Chondrocyte (in vitro differentiated cells): Measurements from ENCODE around the gene AGO4. TPM values are rescaled to one million over a fixed set of nuclear protein-coding genes. Genes with fewer than 3 reads are reported as not detected.
"Not testable (repeated sequence)": the region's sequence is repeated elsewhere in the genome, so short reads cannot be mapped to it uniquely, and the experiment has no call there.

ENCODE experiments used
- DNase-seq: peaks from one replicate; pipeline ENCODE4 v3.0.0; 2021; ENCODE audit warnings: mixed read lengths, low spot score
- H3K27ac Mint-ChIP-seq: one replicate; pipeline ENCODE4 v1.8.0; 2021; ENCODE audit warnings: mild to moderate bottlenecking, moderate library complexity, mixed read lengths; ENCODE audit not compliant: unreplicated experiment
- H3K27me3 Mint-ChIP-seq: 2 replicates; pipeline ENCODE4 v1.8.0; 2021; ENCODE audit warnings: low read depth, mixed read lengths
- H3K36me3 Mint-ChIP-seq: 2 replicates; pipeline ENCODE4 v1.8.0; 2021; ENCODE audit warnings: low read depth, mixed read lengths
- H3K4me1 Mint-ChIP-seq: 2 replicates; pipeline ENCODE4 v1.8.0; 2021; ENCODE audit warnings: low read depth, mild to moderate bottlenecking, mixed read lengths
- H3K4me3 Mint-ChIP-seq: one replicate; pipeline ENCODE4 v1.8.0; 2021; ENCODE audit warnings: mild to moderate bottlenecking, moderate library complexity, mixed read lengths; ENCODE audit not compliant: unreplicated experiment
- H3K9me3 Mint-ChIP-seq: 2 replicates; pipeline ENCODE4 v1.8.0; 2021; ENCODE audit warnings: low read depth, mixed read lengths
- total RNA-seq: library from RNA; stranded (reverse); gene quantifications from 3 replicates; pipeline ENCODE4 v1.2.1, GENCODE V29; 2021
- TF ChIP-seq, protein P1 (sequence below): fragments of 200-600 bp; sonication (generic); IDR thresholded peaks from 2 replicates; pipeline ENCODE4 v1.5.0; 2021; ENCODE audit warnings: antibody characterized with exemption, mild to moderate bottlenecking, moderate library complexity

The AGO4 gene
- total RNA-seq, 1 donor from 2014 or later = 11.8 TPM

DNA sequence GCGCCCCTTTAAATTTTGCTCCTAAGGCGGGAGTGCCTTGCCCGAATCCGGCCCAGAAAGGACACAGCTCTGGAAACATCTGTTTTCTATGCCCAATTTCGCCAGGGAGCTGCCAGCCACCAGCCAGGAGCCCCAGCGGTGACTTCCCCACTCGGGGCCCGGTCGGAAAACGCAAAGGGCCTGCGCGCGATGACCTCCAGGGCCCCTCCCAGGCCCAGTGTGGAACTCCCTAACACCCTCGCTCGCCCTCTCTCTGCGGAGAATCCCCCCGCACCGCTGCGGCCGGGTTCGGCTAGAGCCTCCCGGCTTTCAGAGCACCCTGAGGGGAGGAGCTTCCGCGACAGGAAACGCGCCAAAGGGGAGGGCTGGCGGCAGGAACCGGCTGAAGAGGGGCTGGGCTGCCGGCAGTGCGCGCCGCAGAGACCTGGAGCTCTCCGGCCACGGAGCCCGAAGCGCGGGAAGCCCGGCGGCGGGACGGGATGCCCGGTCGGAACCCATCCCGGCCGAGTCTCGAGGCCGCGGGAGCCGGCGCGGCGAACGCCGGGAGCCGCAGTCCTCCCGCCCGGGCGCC is 38.5 kb upstream of the AGO4 start:
- DNase-seq = peak; percentile 94
- Mint-ChIP-seq H3K4me3 (peak overlapping the region; percentile 88), H3K4me1 (peaks cover 7% of the 10 kb centered on the region), H3K27ac (peak overlapping the region; percentile 94), H3K36me3 (no peaks in the 10 kb centered on the region), H3K27me3 (no peaks in the 10 kb centered on the region), H3K9me3 (no peaks in the 10 kb centered on the region)
- TF ChIP-seq, protein P1, sequence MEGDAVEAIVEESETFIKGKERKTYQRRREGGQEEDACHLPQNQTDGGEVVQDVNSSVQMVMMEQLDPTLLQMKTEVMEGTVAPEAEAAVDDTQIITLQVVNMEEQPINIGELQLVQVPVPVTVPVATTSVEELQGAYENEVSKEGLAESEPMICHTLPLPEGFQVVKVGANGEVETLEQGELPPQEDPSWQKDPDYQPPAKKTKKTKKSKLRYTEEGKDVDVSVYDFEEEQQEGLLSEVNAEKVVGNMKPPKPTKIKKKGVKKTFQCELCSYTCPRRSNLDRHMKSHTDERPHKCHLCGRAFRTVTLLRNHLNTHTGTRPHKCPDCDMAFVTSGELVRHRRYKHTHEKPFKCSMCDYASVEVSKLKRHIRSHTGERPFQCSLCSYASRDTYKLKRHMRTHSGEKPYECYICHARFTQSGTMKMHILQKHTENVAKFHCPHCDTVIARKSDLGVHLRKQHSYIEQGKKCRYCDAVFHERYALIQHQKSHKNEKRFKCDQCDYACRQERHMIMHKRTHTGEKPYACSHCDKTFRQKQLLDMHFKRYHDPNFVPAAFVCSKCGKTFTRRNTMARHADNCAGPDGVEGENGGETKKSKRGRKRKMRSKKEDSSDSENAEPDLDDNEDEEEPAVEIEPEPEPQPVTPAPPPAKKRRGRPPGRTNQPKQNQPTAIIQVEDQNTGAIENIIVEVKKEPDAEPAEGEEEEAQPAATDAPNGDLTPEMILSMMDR = peak; percentile 52

DNA sequence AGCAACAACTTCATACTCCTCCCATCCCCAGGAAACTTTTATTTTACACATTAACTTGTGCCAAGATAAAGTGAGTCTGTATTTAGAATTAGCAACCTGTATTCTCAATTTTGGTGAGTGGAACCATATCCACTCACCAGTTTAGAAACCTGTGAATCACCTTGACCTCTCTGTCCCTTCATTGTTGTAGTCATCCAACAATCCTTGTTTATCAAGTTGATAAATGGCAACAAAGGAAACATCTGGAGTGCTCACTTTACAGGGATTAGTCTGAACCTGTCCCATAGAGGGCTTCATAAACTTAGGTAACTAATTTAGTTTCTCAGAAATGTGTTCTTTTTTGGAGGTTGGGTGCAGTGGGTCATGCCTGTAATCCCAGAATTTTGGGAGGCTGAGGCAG is 34.1 kb upstream of the AGO4 start:
- Mint-ChIP-seq H3K27me3 (no peaks in the 10 kb centered on the region), H3K9me3 (no peaks in the 10 kb centered on the region), H3K36me3 (no peaks in the 10 kb centered on the region), H3K4me3 (no peak overlapping the region), H3K4me1 (peaks cover 4% of the 10 kb centered on the region), H3K27ac (no peak overlapping the region)
- DNase-seq = no peak
- TF ChIP-seq, protein P1 = no peak

DNA sequence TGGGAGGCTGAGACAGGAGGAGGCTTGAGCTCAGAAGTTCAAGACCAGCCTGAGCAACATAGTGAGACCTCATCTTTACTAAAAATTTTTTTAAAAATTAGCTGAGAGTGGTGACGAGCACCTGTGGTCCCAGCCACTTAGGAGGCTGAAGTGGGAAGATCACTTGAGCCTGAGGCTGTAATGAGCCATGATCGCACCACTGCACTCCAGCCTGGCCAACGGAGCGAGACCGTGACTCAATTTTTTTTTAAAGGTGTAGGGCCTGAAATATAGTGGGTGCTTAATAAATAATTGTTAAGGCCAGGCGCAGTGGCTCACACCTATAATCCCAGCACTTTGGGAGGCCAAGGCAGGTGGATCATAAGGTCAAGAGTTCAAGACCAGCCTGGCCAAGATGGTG is 31.6 kb upstream of the AGO4 start:
- H3K27ac Mint-ChIP-seq, H3K4me1 Mint-ChIP-seq, H3K27me3 Mint-ChIP-seq, H3K36me3 Mint-ChIP-seq, H3K4me3 Mint-ChIP-seq, DNase-seq, H3K9me3 Mint-ChIP-seq: not testable (repeated sequence)

DNA sequence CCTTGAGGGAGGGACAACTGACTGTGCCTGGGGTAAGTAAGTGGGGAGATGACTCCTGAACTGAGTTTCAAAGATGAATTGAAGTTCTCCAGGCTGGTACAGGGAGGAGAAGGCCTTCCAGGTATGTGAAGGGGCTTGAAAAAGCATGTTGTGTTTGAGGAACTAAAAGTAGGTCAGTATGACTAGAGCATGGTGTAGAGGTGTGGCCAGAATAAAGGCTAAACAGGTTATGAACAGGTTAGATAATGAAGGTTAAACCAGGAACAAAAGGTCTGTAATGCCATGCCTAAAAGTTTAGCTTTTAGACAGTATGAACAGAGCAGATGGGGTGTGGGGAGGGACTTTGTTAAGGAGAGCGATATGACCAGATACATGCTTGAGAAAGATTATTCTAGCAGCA is 30.7 kb upstream of the AGO4 start:
- H3K4me1 Mint-ChIP-seq = no peaks in the 10 kb centered on the region
- TF ChIP-seq, protein P1 = no peak
- no peaks in the 10 kb centered on the region for H3K9me3 Mint-ChIP-seq
- H3K36me3 Mint-ChIP-seq = no peaks in the 10 kb centered on the region
- DNase-seq = no peak
- no peak overlapping the region for H3K4me3 Mint-ChIP-seq
- H3K27ac Mint-ChIP-seq = no peak overlapping the region
- no peaks in the 10 kb centered on the region for H3K27me3 Mint-ChIP-seq

GRCh38 chr1:35783055-35783583 is 24.7 kb upstream of the AGO4 start:
- peaks cover 9% of the 10 kb centered on the region for H3K9me3 Mint-ChIP-seq
- H3K27me3 Mint-ChIP-seq = no peaks in the 10 kb centered on the region
- H3K4me1 Mint-ChIP-seq = no peaks in the 10 kb centered on the region
- no peak overlapping the region for H3K4me3 Mint-ChIP-seq
- no peak overlapping the region for H3K27ac Mint-ChIP-seq
- no peak for DNase-seq
- peaks cover 4% of the 10 kb centered on the region for H3K36me3 Mint-ChIP-seq
- TF ChIP-seq, protein P1 = no peak

GRCh38 chr1:35784364-35784763 is 23.5 kb upstream of the AGO4 start:
- H3K27ac Mint-ChIP-seq, H3K36me3 Mint-ChIP-seq, H3K27me3 Mint-ChIP-seq, DNase-seq, H3K4me1 Mint-ChIP-seq, H3K4me3 Mint-ChIP-seq, H3K9me3 Mint-ChIP-seq: not testable (repeated sequence)
